ENCODE measurements around the gene CDH13. TPM values are rescaled to one million over a fixed set of nuclear protein-coding genes. Genes with fewer than 3 reads are reported as not detected.

The CDH13 gene
- total and polyA plus RNA-seq, 2 of the 8 experiments (the other 6 are each of a cell fraction or from before 2014, with no cell fraction given): 2.3 to 2.4 TPM

DNA sequence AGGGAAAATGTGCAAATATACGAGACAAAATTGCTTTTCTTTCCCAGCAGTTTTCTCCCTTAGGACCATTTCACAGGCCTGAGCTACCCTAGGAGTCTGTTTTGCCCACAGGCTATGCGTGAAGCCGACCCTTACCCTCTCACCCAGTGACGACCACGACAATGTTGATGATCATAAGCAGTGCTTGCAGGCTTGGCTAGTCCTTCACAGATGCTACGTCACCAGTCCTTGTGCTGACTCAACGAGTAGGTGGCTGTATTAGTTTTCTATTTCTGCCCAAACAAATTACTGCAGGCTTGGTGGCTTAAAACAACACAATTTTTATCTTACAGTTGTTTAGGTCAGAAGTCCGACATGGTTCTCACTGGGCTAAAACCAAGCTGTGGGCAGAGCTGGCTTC lies 606.4 kb downstream of the CDH13 start:
- Histone ChIP-seq H3K27ac (ENCODE audit: low read depth, low read length) (no peak overlapping the region), H2BK5ac (ENCODE audit: low read depth, low read length) (no peak overlapping the region), H3K36me3 (ENCODE audit: control insufficient read depth in 2 of 4, insufficient read depth in 4 of 4, low read length in 3 of 4) (no peaks in the 10 kb centered on the region), H3K4me2 (ENCODE audit: insufficient read depth in 1 of 2, low read depth in 2 of 2, low read length in 2 of 2) (no peak overlapping the region), H3K18ac (ENCODE audit: extremely low read depth, low read length) (no peak overlapping the region), H3K79me1 (ENCODE audit: low read depth, low read length) (no peaks in the 10 kb centered on the region), H4K91ac (replicated peaks; ENCODE audit: insufficient read length, low read length) (no peak overlapping the region), H3K23me2 (ENCODE audit: low read depth, low read length) (no peaks in the 10 kb centered on the region), H2BK15ac (ENCODE audit: low read length) (no peak overlapping the region), H2BK120ac (replicated peaks; ENCODE audit: low read depth, low read length) (no peak overlapping the region), H3K9me3 (ENCODE audit: insufficient read depth in 2 of 2, low read depth in 1 of 2, low read length in 1 of 2) (no peaks in the 10 kb centered on the region), H3K23ac (ENCODE audit: insufficient read length) (no peak overlapping the region), H3K4me3 (ENCODE audit: extremely low read depth in 1 of 4, insufficient read depth in 2 of 4, low read depth in 3 of 4, low read length in 4 of 4) (no peak overlapping the region), H4K20me1 (replicated peaks in 1 of 2; ENCODE audit: control insufficient read depth in 1 of 2, insufficient read depth in 2 of 2, low read length in 2 of 2) (no peaks in the 10 kb centered on the region), H3K27me3 (replicated peaks in 1 of 4; ENCODE audit: control insufficient read depth in 3 of 4, extremely low read depth in 1 of 4, insufficient read depth in 3 of 4, low read length in 3 of 4) (no peaks in the 10 kb centered on the region), H3K14ac (ENCODE audit: insufficient read length) (no peak overlapping the region), H3K56ac (replicated peaks; ENCODE audit: insufficient read length, low read depth, low read length) (no peak overlapping the region), H2BK20ac (ENCODE audit: low read length) (no peak overlapping the region), H4K5ac (ENCODE audit: insufficient read length, low read depth, low read length) (no peak overlapping the region), H3K4me1 (replicated peaks in 1 of 4; ENCODE audit: control insufficient read depth in 3 of 4, insufficient read depth in 4 of 4, low read length in 3 of 4) (no peaks in the 10 kb centered on the region; a peak in 1 of 7 replicates), H3K9ac (replicated peaks in 1 of 4; ENCODE audit: extremely low read depth in 1 of 4, low read depth in 3 of 4, low read length in 3 of 4) (no peak overlapping the region), H2AFZ (ENCODE audit: low read length) (no peak overlapping the region), H2BK12ac (ENCODE audit: low read depth, low read length) (no peak overlapping the region), H4K8ac (ENCODE audit: extremely low read depth, insufficient read depth, low read length) (no peak overlapping the region), H3K4ac (replicated peaks; ENCODE audit: insufficient read length, low read depth, low read length) (no peak overlapping the region), H3K79me2 (ENCODE audit: control insufficient read depth in 1 of 2, insufficient read depth in 2 of 2, low read length in 2 of 2) (no peaks in the 10 kb centered on the region), H2AK5ac (ENCODE audit: low read depth, low read length) (no peak overlapping the region)
- FAIRE-seq (no peak), DNase-seq (ENCODE audit: low read depth in 1 of 2, low spot score in 2 of 2) (no peak)
- 82% methylated on average over 8 of the region's 8 CpGs; no CpG with 5 or more reads in 1 of the 2 experiments for WGBS, 2 experiments (ENCODE audit: extremely low coverage in 1 of 2, insufficient coverage in 1 of 2, insufficient read length in 1 of 2, insufficient replicate concordance in 2 of 2, low coverage in 1 of 2, low lambda C conversion rate in 2 of 2, missing lambda C conversion rate in 1 of 2)
- ChIA-PET POLR2A (ENCODE audit: partially characterized antibody) (interaction anchor here (1.6 kb wide), 1 partner anchor 11 kb away, joined by 3 read pairs; no protein-coding TSS in a partner anchor), CTCF (ENCODE audit: partially characterized antibody) (interaction anchor here (0.7 to 1.6 kb wide), 4 partner anchors 12 to 602 kb away, joined by 3 to 4 read pairs (median 4); no protein-coding TSS in a partner anchor)
- TF ChIP-seq, protein P1, sequence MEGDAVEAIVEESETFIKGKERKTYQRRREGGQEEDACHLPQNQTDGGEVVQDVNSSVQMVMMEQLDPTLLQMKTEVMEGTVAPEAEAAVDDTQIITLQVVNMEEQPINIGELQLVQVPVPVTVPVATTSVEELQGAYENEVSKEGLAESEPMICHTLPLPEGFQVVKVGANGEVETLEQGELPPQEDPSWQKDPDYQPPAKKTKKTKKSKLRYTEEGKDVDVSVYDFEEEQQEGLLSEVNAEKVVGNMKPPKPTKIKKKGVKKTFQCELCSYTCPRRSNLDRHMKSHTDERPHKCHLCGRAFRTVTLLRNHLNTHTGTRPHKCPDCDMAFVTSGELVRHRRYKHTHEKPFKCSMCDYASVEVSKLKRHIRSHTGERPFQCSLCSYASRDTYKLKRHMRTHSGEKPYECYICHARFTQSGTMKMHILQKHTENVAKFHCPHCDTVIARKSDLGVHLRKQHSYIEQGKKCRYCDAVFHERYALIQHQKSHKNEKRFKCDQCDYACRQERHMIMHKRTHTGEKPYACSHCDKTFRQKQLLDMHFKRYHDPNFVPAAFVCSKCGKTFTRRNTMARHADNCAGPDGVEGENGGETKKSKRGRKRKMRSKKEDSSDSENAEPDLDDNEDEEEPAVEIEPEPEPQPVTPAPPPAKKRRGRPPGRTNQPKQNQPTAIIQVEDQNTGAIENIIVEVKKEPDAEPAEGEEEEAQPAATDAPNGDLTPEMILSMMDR (IDR thresholded peaks at IDR 0.05; ENCODE audit: control extremely low read depth in 1 of 3, insufficient read depth in 1 of 3, low read depth in 1 of 3, low read length in 3 of 3): no peak
- TF ChIP-seq, protein P2, sequence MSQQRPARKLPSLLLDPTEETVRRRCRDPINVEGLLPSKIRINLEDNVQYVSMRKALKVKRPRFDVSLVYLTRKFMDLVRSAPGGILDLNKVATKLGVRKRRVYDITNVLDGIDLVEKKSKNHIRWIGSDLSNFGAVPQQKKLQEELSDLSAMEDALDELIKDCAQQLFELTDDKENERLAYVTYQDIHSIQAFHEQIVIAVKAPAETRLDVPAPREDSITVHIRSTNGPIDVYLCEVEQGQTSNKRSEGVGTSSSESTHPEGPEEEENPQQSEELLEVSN (IDR thresholded peaks at IDR 0.05): no peak
- TF ChIP-seq, protein P3, sequence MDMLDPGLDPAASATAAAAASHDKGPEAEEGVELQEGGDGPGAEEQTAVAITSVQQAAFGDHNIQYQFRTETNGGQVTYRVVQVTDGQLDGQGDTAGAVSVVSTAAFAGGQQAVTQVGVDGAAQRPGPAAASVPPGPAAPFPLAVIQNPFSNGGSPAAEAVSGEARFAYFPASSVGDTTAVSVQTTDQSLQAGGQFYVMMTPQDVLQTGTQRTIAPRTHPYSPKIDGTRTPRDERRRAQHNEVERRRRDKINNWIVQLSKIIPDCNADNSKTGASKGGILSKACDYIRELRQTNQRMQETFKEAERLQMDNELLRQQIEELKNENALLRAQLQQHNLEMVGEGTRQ (IDR thresholded peaks at IDR 0.05; ENCODE audit: low read length): no peak
- no peak for TF ChIP-seq FOSL1 (IDR thresholded peaks at IDR 0.05; ENCODE audit: insufficient read depth, low read depth, low read length)
- TF ChIP-seq, protein P4, sequence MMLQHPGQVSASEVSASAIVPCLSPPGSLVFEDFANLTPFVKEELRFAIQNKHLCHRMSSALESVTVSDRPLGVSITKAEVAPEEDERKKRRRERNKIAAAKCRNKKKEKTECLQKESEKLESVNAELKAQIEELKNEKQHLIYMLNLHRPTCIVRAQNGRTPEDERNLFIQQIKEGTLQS (IDR thresholded peaks at IDR 0.05; ENCODE audit: insufficient read depth, low read depth, low read length): no peak
- no peak for TF ChIP-seq MAFK (IDR thresholded peaks at IDR 0.05; ENCODE audit: low read depth, low read length)
- TF ChIP-seq CHD1 (IDR thresholded peaks at IDR 0.05; ENCODE audit: low read depth, low read length): no peak
- TF ChIP-seq KDM5A (IDR thresholded peaks at IDR 0.05; ENCODE audit: low read length): no peak
- no peak for TF ChIP-seq EGR1 (IDR thresholded peaks at IDR 0.05; ENCODE audit: borderline replicate concordance, low read depth, low read length)
